GM12892 (cell line): ENCODE results near the gene PRDX3.

Experiments used
- POLR2A ChIP-seq: IDR thresholded peaks from 2 replicates; pipeline ENCODE4 v1.6.1; 2011; ENCODE audit warnings: low read depth, low read length, control low read depth
- POLR2AphosphoS5 ChIP-seq: IDR thresholded peaks from 2 replicates; pipeline ENCODE4 v1.6.1; 2011; ENCODE audit warnings: low read depth, low read length, control low read depth
- TAF1 ChIP-seq: IDR thresholded peaks from 2 replicates; pipeline ENCODE4 v1.6.1; 2011; ENCODE audit warnings: low read depth, mild to moderate bottlenecking, control low read depth, low read length, borderline replicate concordance

- TF ChIP-seq POLR2A (no peak), POLR2AphosphoS5 (no peak), TAF1 (no peak)
Measured at GRCh38 chr10:119149157-119149556, 29.5 kb downstream of the PRDX3 start.
